H1 (cell line): ENCODE measurements around the gene SMIM41. TPM values are rescaled to one million over a fixed set of nuclear protein-coding genes. Genes with fewer than 3 reads are reported as not detected.

Experiments
- HDAC2 ChIP-seq, 2 experiments: fragments of 300-600 bp in 1 of 2; sonication (generic) in 1 of 2; IDR thresholded peaks; 2 replicates each; pipeline ENCODE4 v1.6.1; 2011 to 2012; ENCODE audit warnings: low read depth in 2 of 2, low read length in 2 of 2, mild to moderate bottlenecking in 2 of 2, moderate library complexity in 2 of 2, borderline replicate concordance in 1 of 2, inconsistent platforms in 1 of 2
- MAFK ChIP-seq: IDR thresholded peaks from 2 replicates; pipeline ENCODE4 v1.6.1; 2012; ENCODE audit warnings: low read depth, mild to moderate bottlenecking, improper control_type of control experiment, low read length
- POLR2AphosphoS5 ChIP-seq: IDR thresholded peaks from 2 replicates; pipeline ENCODE4 v1.6.1; 2011; ENCODE audit warnings: low read depth, low read length
- SIX5 ChIP-seq: IDR thresholded peaks from 2 replicates; pipeline ENCODE4 v1.6.1; 2011; ENCODE audit warnings: mild to moderate bottlenecking, low read depth, low read length
- TAF7 ChIP-seq: optimal IDR thresholded peaks from 2 replicates; pipeline ENCODE3; 2011; ENCODE audit warnings: low read depth, mild to moderate bottlenecking, inconsistent platforms, low read length, moderate library complexity, borderline replicate concordance
- polyA plus RNA-seq, 7 experiments: library from polyadenylated mRNA; depleted of rRNA in 3 of 7; stranded (reverse) in 5 of 7; unstranded in 2 of 7; fragments of >200 nt in 5 of 7; fragments of 200-250 nt in 2 of 7; gene quantifications; 1 replicate in 5 of 7; 2 replicates in 1 of 7; 4 replicates in 1 of 7; pipeline versions ENCODE4 v1.2.1 to v1.2.3, GENCODE V29; 2011 to 2013; ENCODE audit warnings: missing spikeins in 2 of 7, mixed read lengths in 2 of 7
- total RNA-seq: library from RNA; stranded (reverse); fragmentation: NEBNext Ultra II Directional; extraction: Animal tissue kit (Norgen Biotek cat#: 25700); gene quantifications from 2 replicates; pipeline ENCODE4 v1.2.1, GENCODE V29; 2021
- TF ChIP-seq, protein P1 (sequence below): fragments of 300-600 bp; sonication (generic); IDR thresholded peaks from 2 replicates; pipeline ENCODE4 v1.7.1; 2012; ENCODE audit warnings: low read length, moderate library complexity, mild to moderate bottlenecking, inconsistent platforms; ENCODE audit not compliant: insufficient replicate concordance
- TF ChIP-seq, protein P2 (sequence below): IDR thresholded peaks from 2 replicates; pipeline ENCODE4 v1.6.1; 2011; ENCODE audit warnings: low read depth, mild to moderate bottlenecking, low read length; ENCODE audit not compliant: insufficient read depth
- TF ChIP-seq, protein P3 (sequence below): IDR thresholded peaks from 2 replicates; pipeline ENCODE4 v1.6.1; 2011; ENCODE audit warnings: low read length, improper control_type of control experiment

SMIM41 gene
- total and polyA plus RNA-seq, 2 of the 8 experiments (the other 6 are each of a cell fraction or from before 2014, with no cell fraction given): 0.28 to 0.98 TPM

DNA sequence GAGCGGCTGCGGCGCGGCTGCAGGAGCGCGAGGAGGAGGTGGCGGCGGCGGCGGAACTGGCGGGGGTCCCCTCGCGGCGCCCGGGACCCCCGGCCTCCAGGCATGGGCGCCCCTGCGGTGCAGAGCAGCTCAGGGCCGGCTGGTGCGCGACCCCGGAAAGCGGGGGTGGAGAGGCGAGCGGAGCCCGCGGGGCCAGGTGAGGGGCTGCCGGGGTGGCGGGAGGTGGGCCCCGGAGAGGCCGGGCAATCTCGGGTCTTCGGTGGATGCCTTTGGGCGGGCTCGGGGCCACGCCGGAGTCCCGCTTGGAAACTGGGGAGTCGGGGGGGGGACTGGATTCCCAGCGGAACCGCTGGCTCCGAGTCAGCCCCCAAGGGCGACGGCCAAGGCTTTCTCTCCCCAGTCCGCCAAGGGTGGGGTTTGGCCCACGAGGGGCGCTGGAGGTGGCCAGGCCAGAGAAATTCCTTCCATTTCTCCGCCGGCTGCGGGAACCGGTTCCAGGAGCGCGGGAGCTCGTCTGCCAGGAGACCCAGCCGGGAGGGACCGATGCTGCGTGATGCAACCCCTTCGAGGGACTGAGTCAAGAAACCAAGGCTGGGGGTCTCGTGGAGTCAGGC lies 42.1 kb upstream of the SMIM41 start (continued):
- TF ChIP-seq, protein P1, sequence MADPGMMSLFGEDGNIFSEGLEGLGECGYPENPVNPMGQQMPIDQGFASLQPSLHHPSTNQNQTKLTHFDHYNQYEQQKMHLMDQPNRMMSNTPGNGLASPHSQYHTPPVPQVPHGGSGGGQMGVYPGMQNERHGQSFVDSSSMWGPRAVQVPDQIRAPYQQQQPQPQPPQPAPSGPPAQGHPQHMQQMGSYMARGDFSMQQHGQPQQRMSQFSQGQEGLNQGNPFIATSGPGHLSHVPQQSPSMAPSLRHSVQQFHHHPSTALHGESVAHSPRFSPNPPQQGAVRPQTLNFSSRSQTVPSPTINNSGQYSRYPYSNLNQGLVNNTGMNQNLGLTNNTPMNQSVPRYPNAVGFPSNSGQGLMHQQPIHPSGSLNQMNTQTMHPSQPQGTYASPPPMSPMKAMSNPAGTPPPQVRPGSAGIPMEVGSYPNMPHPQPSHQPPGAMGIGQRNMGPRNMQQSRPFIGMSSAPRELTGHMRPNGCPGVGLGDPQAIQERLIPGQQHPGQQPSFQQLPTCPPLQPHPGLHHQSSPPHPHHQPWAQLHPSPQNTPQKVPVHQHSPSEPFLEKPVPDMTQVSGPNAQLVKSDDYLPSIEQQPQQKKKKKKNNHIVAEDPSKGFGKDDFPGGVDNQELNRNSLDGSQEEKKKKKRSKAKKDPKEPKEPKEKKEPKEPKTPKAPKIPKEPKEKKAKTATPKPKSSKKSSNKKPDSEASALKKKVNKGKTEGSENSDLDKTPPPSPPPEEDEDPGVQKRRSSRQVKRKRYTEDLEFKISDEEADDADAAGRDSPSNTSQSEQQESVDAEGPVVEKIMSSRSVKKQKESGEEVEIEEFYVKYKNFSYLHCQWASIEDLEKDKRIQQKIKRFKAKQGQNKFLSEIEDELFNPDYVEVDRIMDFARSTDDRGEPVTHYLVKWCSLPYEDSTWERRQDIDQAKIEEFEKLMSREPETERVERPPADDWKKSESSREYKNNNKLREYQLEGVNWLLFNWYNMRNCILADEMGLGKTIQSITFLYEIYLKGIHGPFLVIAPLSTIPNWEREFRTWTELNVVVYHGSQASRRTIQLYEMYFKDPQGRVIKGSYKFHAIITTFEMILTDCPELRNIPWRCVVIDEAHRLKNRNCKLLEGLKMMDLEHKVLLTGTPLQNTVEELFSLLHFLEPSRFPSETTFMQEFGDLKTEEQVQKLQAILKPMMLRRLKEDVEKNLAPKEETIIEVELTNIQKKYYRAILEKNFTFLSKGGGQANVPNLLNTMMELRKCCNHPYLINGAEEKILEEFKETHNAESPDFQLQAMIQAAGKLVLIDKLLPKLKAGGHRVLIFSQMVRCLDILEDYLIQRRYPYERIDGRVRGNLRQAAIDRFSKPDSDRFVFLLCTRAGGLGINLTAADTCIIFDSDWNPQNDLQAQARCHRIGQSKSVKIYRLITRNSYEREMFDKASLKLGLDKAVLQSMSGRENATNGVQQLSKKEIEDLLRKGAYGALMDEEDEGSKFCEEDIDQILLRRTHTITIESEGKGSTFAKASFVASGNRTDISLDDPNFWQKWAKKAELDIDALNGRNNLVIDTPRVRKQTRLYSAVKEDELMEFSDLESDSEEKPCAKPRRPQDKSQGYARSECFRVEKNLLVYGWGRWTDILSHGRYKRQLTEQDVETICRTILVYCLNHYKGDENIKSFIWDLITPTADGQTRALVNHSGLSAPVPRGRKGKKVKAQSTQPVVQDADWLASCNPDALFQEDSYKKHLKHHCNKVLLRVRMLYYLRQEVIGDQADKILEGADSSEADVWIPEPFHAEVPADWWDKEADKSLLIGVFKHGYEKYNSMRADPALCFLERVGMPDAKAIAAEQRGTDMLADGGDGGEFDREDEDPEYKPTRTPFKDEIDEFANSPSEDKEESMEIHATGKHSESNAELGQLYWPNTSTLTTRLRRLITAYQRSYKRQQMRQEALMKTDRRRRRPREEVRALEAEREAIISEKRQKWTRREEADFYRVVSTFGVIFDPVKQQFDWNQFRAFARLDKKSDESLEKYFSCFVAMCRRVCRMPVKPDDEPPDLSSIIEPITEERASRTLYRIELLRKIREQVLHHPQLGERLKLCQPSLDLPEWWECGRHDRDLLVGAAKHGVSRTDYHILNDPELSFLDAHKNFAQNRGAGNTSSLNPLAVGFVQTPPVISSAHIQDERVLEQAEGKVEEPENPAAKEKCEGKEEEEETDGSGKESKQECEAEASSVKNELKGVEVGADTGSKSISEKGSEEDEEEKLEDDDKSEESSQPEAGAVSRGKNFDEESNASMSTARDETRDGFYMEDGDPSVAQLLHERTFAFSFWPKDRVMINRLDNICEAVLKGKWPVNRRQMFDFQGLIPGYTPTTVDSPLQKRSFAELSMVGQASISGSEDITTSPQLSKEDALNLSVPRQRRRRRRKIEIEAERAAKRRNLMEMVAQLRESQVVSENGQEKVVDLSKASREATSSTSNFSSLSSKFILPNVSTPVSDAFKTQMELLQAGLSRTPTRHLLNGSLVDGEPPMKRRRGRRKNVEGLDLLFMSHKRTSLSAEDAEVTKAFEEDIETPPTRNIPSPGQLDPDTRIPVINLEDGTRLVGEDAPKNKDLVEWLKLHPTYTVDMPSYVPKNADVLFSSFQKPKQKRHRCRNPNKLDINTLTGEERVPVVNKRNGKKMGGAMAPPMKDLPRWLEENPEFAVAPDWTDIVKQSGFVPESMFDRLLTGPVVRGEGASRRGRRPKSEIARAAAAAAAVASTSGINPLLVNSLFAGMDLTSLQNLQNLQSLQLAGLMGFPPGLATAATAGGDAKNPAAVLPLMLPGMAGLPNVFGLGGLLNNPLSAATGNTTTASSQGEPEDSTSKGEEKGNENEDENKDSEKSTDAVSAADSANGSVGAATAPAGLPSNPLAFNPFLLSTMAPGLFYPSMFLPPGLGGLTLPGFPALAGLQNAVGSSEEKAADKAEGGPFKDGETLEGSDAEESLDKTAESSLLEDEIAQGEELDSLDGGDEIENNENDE: no peak
- TF ChIP-seq MAFK: no peak
- TF ChIP-seq SIX5: no peak
- TF ChIP-seq, protein P2, sequence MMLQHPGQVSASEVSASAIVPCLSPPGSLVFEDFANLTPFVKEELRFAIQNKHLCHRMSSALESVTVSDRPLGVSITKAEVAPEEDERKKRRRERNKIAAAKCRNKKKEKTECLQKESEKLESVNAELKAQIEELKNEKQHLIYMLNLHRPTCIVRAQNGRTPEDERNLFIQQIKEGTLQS: peak; percentile 37; the same call in 1 of the 2 replicates
- no peak for TF ChIP-seq TAF7
- no peak for TF ChIP-seq POLR2AphosphoS5
- TF ChIP-seq HDAC2 (IDR thresholded peaks at IDR 0.05; ENCODE audit: borderline replicate concordance in 1 of 2, low read depth in 2 of 2, low read length in 2 of 2): 0 out of 4 replicates have a peak, but pooled peaks of 1 of the 2 experiments have one; percentile 0
- TF ChIP-seq, protein P3, sequence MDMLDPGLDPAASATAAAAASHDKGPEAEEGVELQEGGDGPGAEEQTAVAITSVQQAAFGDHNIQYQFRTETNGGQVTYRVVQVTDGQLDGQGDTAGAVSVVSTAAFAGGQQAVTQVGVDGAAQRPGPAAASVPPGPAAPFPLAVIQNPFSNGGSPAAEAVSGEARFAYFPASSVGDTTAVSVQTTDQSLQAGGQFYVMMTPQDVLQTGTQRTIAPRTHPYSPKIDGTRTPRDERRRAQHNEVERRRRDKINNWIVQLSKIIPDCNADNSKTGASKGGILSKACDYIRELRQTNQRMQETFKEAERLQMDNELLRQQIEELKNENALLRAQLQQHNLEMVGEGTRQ: no peak
